Uterus (tissue), 2 donors: ENCODE data around the gene AASDH.

Experiments
- POLR2A ChIP-seq, 2 donors: fragments of 450-650 bp; IDR thresholded peaks; one replicate each; pipeline ENCODE4 v1.6.1; 2016; ENCODE audit warnings: antibody characterized with exemption in 2 of 2, mild to moderate bottlenecking in 1 of 2, moderate library complexity in 1 of 2
- TF ChIP-seq, protein P1 (sequence below), 4 experiments: fragments of 200-600 bp in 2 of 4; fragments of 450-650 bp in 2 of 4; sonication (generic) in 2 of 4; IDR thresholded peaks; one replicate each; pipeline ENCODE4 v1.5.1; 2016 to 2019; ENCODE audit warnings: antibody characterized with exemption in 4 of 4, mild to moderate bottlenecking in 2 of 4, moderate library complexity in 1 of 4

DNA sequence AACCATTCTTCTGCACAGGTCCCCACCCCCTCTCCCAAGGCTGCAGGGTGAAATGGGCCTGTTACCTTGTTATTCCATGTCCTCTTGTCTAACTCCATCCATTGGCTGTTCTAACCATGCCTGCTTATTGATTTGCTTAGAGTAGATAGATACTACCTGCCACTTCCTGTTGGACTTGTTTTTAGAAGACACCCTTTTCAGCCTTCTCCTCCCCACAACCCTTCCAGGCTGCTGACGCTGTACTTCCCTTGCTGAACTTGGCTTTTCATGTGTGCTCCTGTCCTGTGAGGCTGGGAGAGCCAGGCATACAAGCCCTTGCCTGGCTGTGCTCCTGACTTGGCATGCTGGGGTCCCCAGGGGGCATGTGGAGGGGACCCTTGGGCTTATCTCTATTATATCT lies 81.9 kb downstream of the AASDH start:
- TF ChIP-seq, protein P1, sequence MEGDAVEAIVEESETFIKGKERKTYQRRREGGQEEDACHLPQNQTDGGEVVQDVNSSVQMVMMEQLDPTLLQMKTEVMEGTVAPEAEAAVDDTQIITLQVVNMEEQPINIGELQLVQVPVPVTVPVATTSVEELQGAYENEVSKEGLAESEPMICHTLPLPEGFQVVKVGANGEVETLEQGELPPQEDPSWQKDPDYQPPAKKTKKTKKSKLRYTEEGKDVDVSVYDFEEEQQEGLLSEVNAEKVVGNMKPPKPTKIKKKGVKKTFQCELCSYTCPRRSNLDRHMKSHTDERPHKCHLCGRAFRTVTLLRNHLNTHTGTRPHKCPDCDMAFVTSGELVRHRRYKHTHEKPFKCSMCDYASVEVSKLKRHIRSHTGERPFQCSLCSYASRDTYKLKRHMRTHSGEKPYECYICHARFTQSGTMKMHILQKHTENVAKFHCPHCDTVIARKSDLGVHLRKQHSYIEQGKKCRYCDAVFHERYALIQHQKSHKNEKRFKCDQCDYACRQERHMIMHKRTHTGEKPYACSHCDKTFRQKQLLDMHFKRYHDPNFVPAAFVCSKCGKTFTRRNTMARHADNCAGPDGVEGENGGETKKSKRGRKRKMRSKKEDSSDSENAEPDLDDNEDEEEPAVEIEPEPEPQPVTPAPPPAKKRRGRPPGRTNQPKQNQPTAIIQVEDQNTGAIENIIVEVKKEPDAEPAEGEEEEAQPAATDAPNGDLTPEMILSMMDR (IDR thresholded peaks at IDR 0.05), result no peak
- no peak for TF ChIP-seq POLR2A (IDR thresholded peaks at IDR 0.05)
